ENCODE results near the gene CADM1. TPM values are rescaled to one million over a fixed set of nuclear protein-coding genes. Genes with fewer than 3 reads are reported as not detected.

CADM1 gene
- total RNA-seq, 1 experiment from 2014 or later = 12.9 TPM

DNA sequence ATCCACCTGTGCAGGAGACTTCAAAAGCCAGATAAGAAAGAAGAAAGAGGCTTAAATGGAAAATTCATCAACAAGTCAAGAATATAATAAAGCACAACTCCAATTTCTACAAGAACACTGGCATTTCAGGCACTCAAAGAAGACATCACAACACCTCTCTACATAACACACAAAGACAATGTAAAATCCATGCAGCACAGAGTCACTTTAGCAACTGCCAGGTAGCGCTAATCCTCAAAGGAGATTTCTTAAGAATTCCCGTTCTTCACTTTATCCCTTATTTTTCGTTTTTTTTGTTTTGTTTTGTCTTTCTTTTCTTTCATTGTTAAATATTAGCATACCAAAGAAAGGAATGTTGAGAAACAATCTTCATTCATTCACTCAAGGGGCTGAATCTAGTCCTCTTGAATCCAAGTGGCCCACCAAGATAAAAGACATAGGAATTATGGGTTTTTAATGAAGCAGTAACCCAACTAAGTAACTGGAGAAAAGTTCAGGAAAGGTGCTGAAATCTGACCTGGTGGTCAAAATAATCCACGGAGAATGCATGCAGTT lies 95.0 kb downstream of the CADM1 start:
- no TSS peak for BruUV-seq (replicated peaks)
- POLR2A ChIA-PET (ENCODE audit: low non-redundant PET) = no interaction called here
- CTCF ChIA-PET = no interaction called here
- H3K4me1 ChIP-seq (ENCODE audit: insufficient read depth, low read length, poor library complexity, severe bottlenecking) = no peaks in the 10 kb centered on the region
- no peaks in the 10 kb centered on the region for H3K9me3 ChIP-seq (ENCODE audit: low read depth, low read length, poor library complexity, severe bottlenecking)
- TF ChIP-seq, protein P1, sequence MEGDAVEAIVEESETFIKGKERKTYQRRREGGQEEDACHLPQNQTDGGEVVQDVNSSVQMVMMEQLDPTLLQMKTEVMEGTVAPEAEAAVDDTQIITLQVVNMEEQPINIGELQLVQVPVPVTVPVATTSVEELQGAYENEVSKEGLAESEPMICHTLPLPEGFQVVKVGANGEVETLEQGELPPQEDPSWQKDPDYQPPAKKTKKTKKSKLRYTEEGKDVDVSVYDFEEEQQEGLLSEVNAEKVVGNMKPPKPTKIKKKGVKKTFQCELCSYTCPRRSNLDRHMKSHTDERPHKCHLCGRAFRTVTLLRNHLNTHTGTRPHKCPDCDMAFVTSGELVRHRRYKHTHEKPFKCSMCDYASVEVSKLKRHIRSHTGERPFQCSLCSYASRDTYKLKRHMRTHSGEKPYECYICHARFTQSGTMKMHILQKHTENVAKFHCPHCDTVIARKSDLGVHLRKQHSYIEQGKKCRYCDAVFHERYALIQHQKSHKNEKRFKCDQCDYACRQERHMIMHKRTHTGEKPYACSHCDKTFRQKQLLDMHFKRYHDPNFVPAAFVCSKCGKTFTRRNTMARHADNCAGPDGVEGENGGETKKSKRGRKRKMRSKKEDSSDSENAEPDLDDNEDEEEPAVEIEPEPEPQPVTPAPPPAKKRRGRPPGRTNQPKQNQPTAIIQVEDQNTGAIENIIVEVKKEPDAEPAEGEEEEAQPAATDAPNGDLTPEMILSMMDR (conservative IDR thresholded peaks at IDR 0.05; ENCODE audit: low read depth, low read length) = no peak
- no peak for TF ChIP-seq EZH2 (IDR thresholded peaks at IDR 0.05; ENCODE audit: borderline replicate concordance, low read depth, low read length, poor library complexity, severe bottlenecking)
- intact Hi-C loops (cut with micrococcal nuclease; ENCODE audit: unreplicated experiment) = no loop called here
- no peak overlapping the region for H3K27ac ChIP-seq (ENCODE audit: low read depth, low read length, poor library complexity, severe bottlenecking)
- H3K36me3 ChIP-seq (ENCODE audit: insufficient read depth, low read length, poor library complexity, severe bottlenecking) = no peaks in the 10 kb centered on the region
- DNase-seq (ENCODE audit: low spot score) = no peak
- no peaks in the 10 kb centered on the region for H3K27me3 ChIP-seq (replicated peaks; ENCODE audit: insufficient read depth, low read depth, low read length, poor library complexity)
- no peak overlapping the region for H3K4me3 ChIP-seq (ENCODE audit: low read depth, low read length, poor library complexity, severe bottlenecking)

DNA sequence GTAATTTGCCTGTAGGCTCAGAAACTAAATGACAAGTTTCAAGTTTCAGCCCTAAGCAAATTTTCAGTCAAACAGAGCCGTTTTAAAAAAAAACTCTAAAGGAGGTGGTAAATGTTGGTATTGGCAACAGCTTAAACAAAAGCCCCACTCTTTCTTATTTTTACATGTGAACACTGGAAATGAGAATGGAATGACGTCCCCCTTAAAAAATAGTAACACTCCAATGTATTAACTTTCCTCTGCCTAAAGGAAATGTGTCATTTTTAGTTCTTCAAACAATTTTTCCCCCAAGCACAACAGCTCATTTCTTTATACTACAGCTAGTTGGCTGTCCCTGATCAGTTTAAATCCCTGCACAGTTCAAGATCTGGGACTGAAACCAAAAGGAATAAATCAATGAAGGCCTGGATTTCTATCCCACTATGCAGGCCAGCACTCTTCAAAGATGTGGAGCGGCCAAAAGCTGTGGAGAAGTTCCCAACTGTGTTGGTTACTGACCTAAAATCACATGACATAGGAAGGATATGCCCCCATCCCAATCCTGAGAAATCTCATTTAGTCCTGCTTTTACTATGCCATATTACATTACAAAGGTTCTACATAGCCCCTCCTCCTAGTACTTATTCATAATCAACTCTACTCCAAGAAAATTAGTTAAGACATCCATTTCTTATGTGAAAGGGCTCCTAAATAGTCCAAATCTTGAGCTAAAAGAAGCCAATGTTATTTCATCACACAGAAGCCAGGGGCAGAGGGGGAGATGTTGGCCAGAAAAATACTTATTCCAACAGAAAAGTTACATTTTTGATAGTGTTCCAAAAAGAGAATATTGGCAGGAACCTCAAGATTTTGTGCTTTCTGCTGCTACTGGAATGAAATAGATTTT lies 95.9 kb downstream of the CADM1 start:
- POLR2A ChIA-PET (ENCODE audit: low non-redundant PET) = no interaction called here
- no TSS peak for BruUV-seq (replicated peaks)
- Histone ChIP-seq H3K4me1 (ENCODE audit: insufficient read depth, low read length, poor library complexity, severe bottlenecking) (no peaks in the 10 kb centered on the region), H3K9me3 (ENCODE audit: low read depth, low read length, poor library complexity, severe bottlenecking) (no peaks in the 10 kb centered on the region), H3K27me3 (replicated peaks; ENCODE audit: insufficient read depth, low read depth, low read length, poor library complexity) (no peaks in the 10 kb centered on the region), H3K36me3 (ENCODE audit: insufficient read depth, low read length, poor library complexity, severe bottlenecking) (no peaks in the 10 kb centered on the region), H3K27ac (ENCODE audit: low read depth, low read length, poor library complexity, severe bottlenecking) (no peak overlapping the region), H3K4me3 (ENCODE audit: low read depth, low read length, poor library complexity, severe bottlenecking) (no peak overlapping the region)
- CTCF ChIA-PET = no interaction called here
- DNase-seq (ENCODE audit: low spot score) = no peak
- intact Hi-C loops (cut with micrococcal nuclease; ENCODE audit: unreplicated experiment) = no loop called here
- TF ChIP-seq, protein P1 (conservative IDR thresholded peaks at IDR 0.05; ENCODE audit: low read depth, low read length) = no peak
- TF ChIP-seq EZH2 (IDR thresholded peaks at IDR 0.05; ENCODE audit: borderline replicate concordance, low read depth, low read length, poor library complexity, severe bottlenecking) = no peak

DNA sequence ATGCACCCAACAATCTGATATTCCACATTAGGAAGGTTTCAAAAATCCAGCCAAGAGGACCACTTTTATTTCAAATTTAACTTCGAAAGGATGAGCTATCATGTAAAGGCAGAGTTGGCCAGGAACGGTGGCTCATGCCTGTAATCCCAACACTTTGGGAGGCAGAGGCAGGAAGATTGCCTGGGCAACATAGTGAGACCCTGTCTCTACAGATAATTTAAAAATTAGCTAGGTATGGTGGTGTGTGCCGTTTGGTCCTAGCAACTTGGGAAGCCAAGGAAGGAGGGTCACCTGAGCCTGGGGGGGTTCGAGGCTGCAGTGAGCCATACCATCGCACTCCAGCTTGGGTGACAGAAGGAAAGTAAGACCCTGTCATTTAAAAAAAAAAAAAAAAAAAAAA lies 96.7 kb downstream of the CADM1 start:
- H3K36me3 ChIP-seq (ENCODE audit: insufficient read depth, low read length, poor library complexity, severe bottlenecking) = no peaks in the 10 kb centered on the region
- H3K27me3 ChIP-seq (replicated peaks; ENCODE audit: insufficient read depth, low read depth, low read length, poor library complexity) = no peaks in the 10 kb centered on the region
- no peak for DNase-seq (ENCODE audit: low spot score)
- BruUV-seq (replicated peaks) = no TSS peak
- intact Hi-C loops (cut with micrococcal nuclease; ENCODE audit: unreplicated experiment) = no loop called here
- CTCF ChIA-PET = no interaction called here
- TF ChIP-seq, protein P1 (conservative IDR thresholded peaks at IDR 0.05; ENCODE audit: low read depth, low read length) = no peak
- TF ChIP-seq EZH2 (IDR thresholded peaks at IDR 0.05; ENCODE audit: borderline replicate concordance, low read depth, low read length, poor library complexity, severe bottlenecking) = no peak
- POLR2A ChIA-PET (ENCODE audit: low non-redundant PET) = no interaction called here
- no peaks in the 10 kb centered on the region for H3K4me1 ChIP-seq (ENCODE audit: insufficient read depth, low read length, poor library complexity, severe bottlenecking)
- no peak overlapping the region for H3K27ac ChIP-seq (ENCODE audit: low read depth, low read length, poor library complexity, severe bottlenecking)
- no peak overlapping the region for H3K4me3 ChIP-seq (ENCODE audit: low read depth, low read length, poor library complexity, severe bottlenecking)
- H3K9me3 ChIP-seq (ENCODE audit: low read depth, low read length, poor library complexity, severe bottlenecking) = no peaks in the 10 kb centered on the region
